Progenitor cell of endocrine pancreas (in vitro differentiated cells): ENCODE measurements around the gene EYS. TPM values are rescaled to one million over a fixed set of nuclear protein-coding genes. Genes with fewer than 3 reads are reported as not detected.

Experiments
- DNase-seq: peaks from one replicate; pipeline ENCODE4 v3.0.0; 2021; ENCODE audit warnings: low spot score; ENCODE audit not compliant: unreplicated experiment
- H3K27ac Mint-ChIP-seq: 2 replicates; pipeline ENCODE4 v1.8.0; 2021; ENCODE audit warnings: mild to moderate bottlenecking, moderate library complexity, mixed read lengths
- H3K27me3 Mint-ChIP-seq: 2 replicates; pipeline ENCODE4 v1.8.0; 2021; ENCODE audit warnings: mixed read lengths
- H3K36me3 Mint-ChIP-seq: 2 replicates; pipeline ENCODE4 v1.8.0; 2022; ENCODE audit warnings: mixed read lengths; ENCODE audit not compliant: insufficient read depth
- H3K4me1 Mint-ChIP-seq: 2 replicates; pipeline ENCODE4 v1.8.0; 2021; ENCODE audit warnings: low read depth, mixed read lengths
- H3K4me3 Mint-ChIP-seq: 2 replicates; pipeline ENCODE4 v1.8.0; 2021; ENCODE audit warnings: low read depth, mild to moderate bottlenecking, moderate library complexity, mixed read lengths
- H3K9me3 Mint-ChIP-seq: 2 replicates; pipeline ENCODE4 v1.8.0; 2021; ENCODE audit warnings: low read depth, mixed read lengths
- total RNA-seq: library from RNA; stranded (reverse); gene quantifications from 2 replicates; pipeline ENCODE4 v1.2.1, GENCODE V29; 2021
- TF ChIP-seq, protein P1 (sequence below): fragments of 200-600 bp; sonication (generic); IDR thresholded peaks from one replicate; pipeline ENCODE4 v1.5.0; 2021; ENCODE audit warnings: antibody characterized with exemption, mild to moderate bottlenecking; ENCODE audit not compliant: unreplicated experiment

Gene EYS
- total RNA-seq, 1 donor from 2014 or later, result 0.46 TPM

DNA sequence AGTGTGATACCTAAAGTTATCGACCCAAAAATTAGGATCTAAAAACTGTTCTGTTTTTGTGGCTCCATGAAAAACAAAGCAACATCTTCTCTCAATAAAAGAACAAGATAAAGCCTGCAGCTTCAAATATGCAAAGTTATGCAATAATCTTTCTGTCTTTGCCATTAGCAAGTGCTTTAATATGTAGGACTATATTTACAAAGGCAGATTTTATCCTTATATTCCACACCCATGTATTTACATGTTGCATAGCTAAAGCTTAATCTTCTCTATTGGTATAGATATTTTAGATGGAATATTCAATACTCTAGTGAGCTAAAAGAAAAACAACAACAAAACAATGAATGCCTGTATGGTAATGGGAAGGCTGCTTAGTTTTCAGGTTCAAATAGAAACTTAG is 1443.2 kb downstream of the EYS start:
- Mint-ChIP-seq H3K36me3 (no peaks in the 10 kb centered on the region), H3K4me3 (no peak overlapping the region), H3K27me3 (no peaks in the 10 kb centered on the region), H3K9me3 (no peaks in the 10 kb centered on the region), H3K27ac (no peak overlapping the region), H3K4me1 (peaks cover 3% of the 10 kb centered on the region)
- no peak for DNase-seq
- TF ChIP-seq, protein P1, sequence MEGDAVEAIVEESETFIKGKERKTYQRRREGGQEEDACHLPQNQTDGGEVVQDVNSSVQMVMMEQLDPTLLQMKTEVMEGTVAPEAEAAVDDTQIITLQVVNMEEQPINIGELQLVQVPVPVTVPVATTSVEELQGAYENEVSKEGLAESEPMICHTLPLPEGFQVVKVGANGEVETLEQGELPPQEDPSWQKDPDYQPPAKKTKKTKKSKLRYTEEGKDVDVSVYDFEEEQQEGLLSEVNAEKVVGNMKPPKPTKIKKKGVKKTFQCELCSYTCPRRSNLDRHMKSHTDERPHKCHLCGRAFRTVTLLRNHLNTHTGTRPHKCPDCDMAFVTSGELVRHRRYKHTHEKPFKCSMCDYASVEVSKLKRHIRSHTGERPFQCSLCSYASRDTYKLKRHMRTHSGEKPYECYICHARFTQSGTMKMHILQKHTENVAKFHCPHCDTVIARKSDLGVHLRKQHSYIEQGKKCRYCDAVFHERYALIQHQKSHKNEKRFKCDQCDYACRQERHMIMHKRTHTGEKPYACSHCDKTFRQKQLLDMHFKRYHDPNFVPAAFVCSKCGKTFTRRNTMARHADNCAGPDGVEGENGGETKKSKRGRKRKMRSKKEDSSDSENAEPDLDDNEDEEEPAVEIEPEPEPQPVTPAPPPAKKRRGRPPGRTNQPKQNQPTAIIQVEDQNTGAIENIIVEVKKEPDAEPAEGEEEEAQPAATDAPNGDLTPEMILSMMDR, result no peak

GRCh38 chr6:64259372-64259771 is 1447.7 kb downstream of the EYS start:
- no peaks in the 10 kb centered on the region for H3K9me3 Mint-ChIP-seq
- TF ChIP-seq, protein P1, result no peak
- H3K4me1 Mint-ChIP-seq, result peaks cover 3% of the 10 kb centered on the region
- no peaks in the 10 kb centered on the region for H3K36me3 Mint-ChIP-seq
- no peaks in the 10 kb centered on the region for H3K27me3 Mint-ChIP-seq
- H3K27ac Mint-ChIP-seq, result no peak overlapping the region
- H3K4me3 Mint-ChIP-seq, result no peak overlapping the region
- DNase-seq, result no peak

DNA sequence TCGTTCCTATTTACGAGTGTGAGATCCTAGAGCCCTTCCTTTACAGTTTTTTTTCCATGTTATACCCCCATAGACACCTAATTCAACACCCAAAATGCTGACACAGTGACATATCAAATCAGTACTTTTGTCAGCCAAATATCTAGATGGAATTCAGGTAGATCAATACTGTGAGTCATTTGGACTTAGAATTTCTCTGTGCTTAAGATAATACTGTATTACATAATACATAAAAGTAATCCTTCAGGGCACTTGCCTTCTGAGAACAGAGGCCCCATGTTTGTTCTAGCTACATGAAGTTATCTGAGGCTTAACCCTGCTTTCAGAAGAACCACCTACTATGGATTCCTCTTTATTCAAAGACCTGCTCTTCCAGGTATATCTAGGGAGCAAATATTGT is 1448.3 kb downstream of the EYS start:
- no peak for DNase-seq
- Mint-ChIP-seq H3K27ac (no peak overlapping the region), H3K9me3 (no peaks in the 10 kb centered on the region), H3K36me3 (no peaks in the 10 kb centered on the region), H3K27me3 (no peaks in the 10 kb centered on the region), H3K4me1 (peaks cover 3% of the 10 kb centered on the region), H3K4me3 (no peak overlapping the region)
- TF ChIP-seq, protein P1, result no peak

DNA sequence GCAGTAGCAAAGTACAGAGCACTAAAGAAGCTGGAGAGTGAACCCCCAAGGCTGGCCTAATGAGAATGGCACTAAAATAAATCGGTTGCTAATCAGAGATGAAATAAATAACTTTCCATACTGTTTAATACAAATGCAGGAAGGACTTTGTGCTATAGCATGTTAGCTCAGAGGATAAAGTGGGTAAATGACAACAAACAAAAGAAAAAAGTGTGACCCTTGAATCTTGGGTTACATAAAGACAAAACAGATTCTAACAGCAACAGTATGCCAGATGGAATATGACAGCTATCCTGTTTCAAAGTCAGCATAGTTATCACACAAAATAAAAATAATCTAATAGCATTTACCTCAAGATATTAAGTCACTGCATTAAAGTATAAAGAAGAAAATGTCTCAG is 1448.7 kb downstream of the EYS start:
- H3K9me3 Mint-ChIP-seq, result no peaks in the 10 kb centered on the region
- no peak overlapping the region for H3K4me3 Mint-ChIP-seq
- H3K27ac Mint-ChIP-seq, result no peak overlapping the region
- no peak for DNase-seq
- H3K27me3 Mint-ChIP-seq, result no peaks in the 10 kb centered on the region
- TF ChIP-seq, protein P1, result no peak
- H3K4me1 Mint-ChIP-seq, result peaks cover 3% of the 10 kb centered on the region
- no peaks in the 10 kb centered on the region for H3K36me3 Mint-ChIP-seq

DNA sequence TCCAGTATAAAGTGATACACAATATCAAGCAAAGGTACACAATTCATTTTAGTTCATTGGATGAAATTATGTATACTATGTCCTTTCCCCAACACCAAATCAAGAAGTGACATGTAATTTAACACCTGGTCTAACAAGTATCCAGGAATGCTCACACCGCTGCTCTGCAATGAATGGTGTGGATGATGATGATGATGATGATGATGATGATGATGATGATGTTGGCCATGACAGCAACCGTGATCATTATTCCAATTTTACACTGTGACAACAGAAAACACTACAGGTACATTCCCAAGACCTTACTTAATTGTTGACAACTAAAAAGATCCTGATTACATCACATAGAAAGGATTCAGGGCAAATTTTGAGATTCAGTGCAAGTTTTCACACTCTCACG is 1449.4 kb downstream of the EYS start:
- Mint-ChIP-seq H3K4me1 (peaks cover 2% of the 10 kb centered on the region), H3K4me3 (no peak overlapping the region), H3K27ac (no peak overlapping the region), H3K27me3 (no peaks in the 10 kb centered on the region), H3K36me3 (no peaks in the 10 kb centered on the region), H3K9me3 (no peaks in the 10 kb centered on the region)
- TF ChIP-seq, protein P1, result no peak
- no peak for DNase-seq
